Suppressor macrophage treated with lipopolysaccharide for 4 hours (primary cell): ENCODE results near the gene SEMA3F.

ENCODE experiments used
- DNase-seq: peaks from one replicate; pipeline ENCODE4 v3.0.0-alpha.2; 2020

SEMA3F gene

GRCh38 chr3:50237754-50238548 lies 82.8 kb downstream of the SEMA3F start:
- DNase-seq: peak; percentile 94

GRCh38 chr3:50238549-50239026 lies 83.5 kb downstream of the SEMA3F start:
- DNase-seq: peak; percentile 72
